GM19455 (cell line): Measurements from ENCODE around the gene SUMO4.

Source experiments
- ATAC-seq: cut with Tn5 transposase; IDR thresholded peaks from one replicate; pipeline ENCODE4 v1.9.1; 2021; ENCODE audit not compliant: unreplicated experiment

Gene SUMO4

DNA sequence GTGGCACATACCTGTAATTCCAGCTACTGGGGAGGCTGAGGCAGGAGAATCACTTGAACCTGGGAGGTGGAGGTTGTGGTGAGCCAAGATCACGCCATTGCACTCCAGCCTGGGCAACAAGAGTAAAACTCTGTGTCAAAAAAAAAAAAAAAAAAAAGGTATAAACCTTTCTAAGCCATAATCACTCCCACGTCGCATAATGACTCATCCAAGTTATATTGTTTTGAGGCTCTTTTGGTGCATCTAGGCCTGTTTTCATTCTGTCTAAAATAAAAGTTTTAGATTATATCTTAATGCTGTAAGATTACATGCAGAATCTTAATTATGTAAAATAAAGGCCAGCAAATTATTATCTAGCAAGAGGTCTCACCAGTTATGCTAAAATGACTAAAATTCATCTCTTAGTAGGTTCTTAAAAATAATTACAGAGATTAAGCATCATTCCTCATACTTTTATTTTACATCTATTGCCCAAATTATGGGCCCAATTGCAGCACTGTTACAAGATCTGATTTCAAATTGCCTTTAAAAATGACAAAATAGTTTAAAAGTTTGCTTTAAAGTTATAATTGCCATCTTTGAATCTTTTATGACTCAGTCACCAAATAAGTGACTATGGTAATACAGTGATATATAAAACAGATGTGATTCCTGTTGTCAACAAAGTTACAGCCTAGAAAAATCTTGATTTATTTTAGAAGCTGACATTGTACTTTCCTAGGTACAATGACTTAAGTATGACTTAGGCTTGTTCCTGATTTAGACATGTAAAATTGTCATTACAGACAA, 10.4 kb upstream of the SUMO4 start:
- no peak for ATAC-seq

DNA sequence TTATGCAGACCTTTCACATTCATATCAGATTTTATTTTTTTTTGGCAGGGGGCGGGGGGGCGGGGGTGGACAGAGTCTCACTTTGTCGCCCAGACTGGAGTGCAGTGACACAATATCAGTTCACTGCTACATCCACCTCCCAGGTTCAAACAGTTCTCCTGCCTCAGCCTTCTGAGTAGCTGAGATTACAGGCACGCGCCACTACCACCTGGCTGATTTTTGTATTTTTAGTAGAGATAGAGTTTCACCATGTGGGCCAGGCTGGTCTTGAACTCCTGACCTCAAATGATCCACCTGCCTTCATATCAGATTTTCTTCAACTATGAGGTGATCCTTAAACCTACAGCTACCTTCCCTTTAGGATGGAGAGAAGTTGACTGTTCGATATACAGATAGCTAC, 8.0 kb upstream of the SUMO4 start:
- no peak for ATAC-seq

- no peak for ATAC-seq
Observed at GRCh38 chr6:149392535-149392934, 7.5 kb upstream of the SUMO4 start.

GRCh38 chr6:149393002-149393679, 6.9 kb upstream of the SUMO4 start:
- ATAC-seq = no peak

- no peak for ATAC-seq
Observed at GRCh38 chr6:149395185-149395584, 4.9 kb upstream of the SUMO4 start.

- no peak for ATAC-seq
Observed at GRCh38 chr6:149397384-149397783, 2.7 kb upstream of the SUMO4 start.

GRCh38 chr6:149403534-149403933, 3.5 kb downstream of the SUMO4 start:
- ATAC-seq = no peak

DNA sequence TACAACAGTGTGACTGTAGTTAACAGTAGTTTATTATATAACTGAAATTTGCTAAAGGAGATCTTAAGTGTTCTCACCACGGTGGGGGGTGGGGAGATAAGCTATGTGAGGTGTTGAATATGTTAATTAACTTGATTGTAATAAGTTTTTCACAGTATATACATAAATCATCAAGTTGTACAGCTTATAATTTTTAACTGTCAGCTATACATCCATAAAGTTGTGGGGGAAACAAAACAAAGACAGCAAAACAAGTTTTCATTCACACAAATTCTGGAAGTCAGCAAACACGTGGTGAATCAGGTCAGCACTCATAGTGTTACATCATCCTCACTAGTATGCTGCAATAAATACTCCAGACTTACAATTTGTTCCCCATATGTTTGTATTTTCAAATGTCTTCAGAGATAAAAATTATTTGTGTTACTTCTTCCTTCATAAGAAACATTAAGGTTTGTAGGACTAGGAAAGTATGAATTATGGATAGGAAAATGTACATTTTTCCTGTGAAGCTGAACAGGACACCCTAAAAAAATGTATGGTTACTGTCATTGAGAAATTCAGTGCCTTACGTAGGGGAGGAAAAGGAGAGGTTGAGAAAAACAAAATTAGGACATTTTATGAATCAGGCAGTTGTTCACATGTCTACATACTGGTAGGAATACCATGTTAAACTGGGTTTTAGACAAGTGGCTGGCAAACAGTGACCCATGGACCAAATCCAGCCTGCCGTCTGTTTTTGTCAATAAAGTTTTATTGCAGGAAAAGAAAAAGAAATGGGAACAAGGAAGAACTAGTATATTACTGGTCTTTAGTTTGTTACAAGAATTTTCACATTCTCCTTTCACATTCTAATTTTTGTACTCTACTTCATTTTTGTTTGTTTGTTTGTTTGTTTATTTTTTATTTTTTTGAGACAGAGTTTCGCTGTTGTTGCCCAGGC, 6.0 kb downstream of the SUMO4 start:
- no peak for ATAC-seq

GRCh38 chr6:149409617-149410016, 9.6 kb downstream of the SUMO4 start:
- ATAC-seq = no peak

DNA sequence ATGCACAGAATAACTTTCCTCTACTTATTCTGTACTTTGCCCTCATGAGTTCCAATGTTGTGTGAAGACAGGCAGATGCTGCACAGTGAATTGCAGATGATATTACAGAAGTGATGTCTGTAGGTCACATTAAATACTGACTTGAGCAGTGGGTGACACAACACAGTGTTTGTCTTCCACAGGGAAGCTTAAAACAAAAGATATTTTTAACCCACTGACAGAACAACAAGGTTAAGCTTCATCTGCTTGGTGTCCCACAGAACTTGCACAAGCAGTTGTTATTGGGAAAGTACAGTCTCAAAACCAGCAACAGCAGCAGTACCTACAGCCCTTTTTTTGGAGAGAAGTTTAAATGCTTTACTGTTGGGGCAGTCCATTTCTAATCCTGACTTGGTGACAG, 10.5 kb downstream of the SUMO4 start:
- ATAC-seq = no peak

DNA sequence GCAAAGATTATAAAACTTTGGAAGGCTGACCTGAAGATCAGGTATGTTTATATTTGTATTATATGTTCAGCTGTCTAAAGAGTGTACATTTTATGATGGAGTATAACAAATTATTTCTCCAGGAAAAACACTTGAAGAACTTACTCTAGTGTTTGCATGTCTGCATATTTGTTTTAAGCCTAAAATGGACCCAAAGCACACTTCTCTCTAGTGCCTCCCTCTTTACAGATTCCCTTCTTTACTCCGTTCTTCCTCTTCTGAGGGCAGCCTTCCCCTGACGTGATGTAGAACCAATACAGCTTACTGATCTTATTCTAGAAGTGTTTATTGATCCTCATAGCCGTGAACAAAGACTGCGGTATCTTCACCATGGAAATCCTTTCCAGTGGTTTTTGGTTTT, 13.9 kb downstream of the SUMO4 start:
- no peak for ATAC-seq

- ATAC-seq = no peak
Observed at GRCh38 chr6:149414821-149415220, 14.8 kb downstream of the SUMO4 start.

GRCh38 chr6:149419696-149420404, 19.8 kb downstream of the SUMO4 start:
- ATAC-seq = no peak

GRCh38 chr6:149421132-149421531, 21.1 kb downstream of the SUMO4 start:
- ATAC-seq = no peak

DNA sequence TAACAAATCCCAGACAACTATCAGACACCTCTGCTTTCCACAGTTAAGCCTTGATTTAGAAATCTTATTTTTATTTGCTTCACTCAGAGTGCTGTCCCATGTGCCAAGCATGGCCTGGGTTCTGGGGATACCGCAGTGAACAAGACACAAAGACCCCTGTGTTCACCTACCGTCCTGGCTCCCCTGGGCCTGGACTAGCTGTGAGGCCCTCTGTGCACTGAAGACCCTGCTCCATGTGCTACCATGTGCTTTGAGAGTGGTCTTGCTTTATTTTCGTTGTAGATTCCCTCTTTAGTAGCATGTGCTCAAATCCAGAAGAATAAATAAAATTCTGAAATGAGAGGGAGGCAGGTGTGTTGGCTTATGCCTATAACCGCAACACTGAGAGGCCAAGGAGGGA, 22.5 kb downstream of the SUMO4 start:
- ATAC-seq = no peak

GRCh38 chr6:149423964-149424440, 23.9 kb downstream of the SUMO4 start:
- ATAC-seq = no peak

- no peak for ATAC-seq
Observed at GRCh38 chr6:149425224-149425623, 25.2 kb downstream of the SUMO4 start.

- ATAC-seq = no peak
Observed at GRCh38 chr6:149425754-149426153, 25.7 kb downstream of the SUMO4 start.

- no peak for ATAC-seq
Observed at GRCh38 chr6:149428606-149429005, 28.5 kb downstream of the SUMO4 start.

- no peak for ATAC-seq
Observed at GRCh38 chr6:149429427-149430360, 29.6 kb downstream of the SUMO4 start.
